ENCODE results near the gene PRRT3. TPM values are rescaled to one million over a fixed set of nuclear protein-coding genes. Genes with fewer than 3 reads are reported as not detected.

Gene PRRT3
- total RNA-seq, 2 experiments from 2014 or later: 8.1 to 9.7 TPM

DNA sequence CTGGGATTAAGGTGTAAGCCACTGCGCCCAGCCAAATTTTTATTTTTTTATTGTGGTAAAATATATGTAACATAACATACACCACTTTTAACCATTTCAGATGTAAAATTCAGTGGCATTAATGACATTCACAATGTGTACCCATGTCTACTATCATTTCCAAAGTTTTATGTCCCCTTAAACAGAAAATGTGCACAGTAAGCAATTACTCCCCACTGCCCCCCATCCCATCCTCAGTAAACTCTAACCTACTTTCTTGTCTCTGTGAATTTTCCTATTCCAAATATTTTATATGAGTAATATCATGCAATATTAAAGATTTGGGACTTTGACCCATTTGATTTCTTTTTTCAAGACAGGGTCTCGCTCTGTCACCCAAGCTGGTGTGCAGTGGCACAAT, 14.6 kb upstream of the PRRT3 start:
- CTCF ChIA-PET: interaction anchor here (0.7 to 1.7 kb wide), 4 partner anchors 12 to 308 kb away, joined by 3 to 5 read pairs (median 4); no protein-coding TSS in a partner anchor
- peaks cover 16% of the 10 kb centered on the region for H3K36me3 Mint-ChIP-seq (ENCODE audit: low read depth)
- H3K9me3 Mint-ChIP-seq (ENCODE audit: low read depth): no peaks in the 10 kb centered on the region
- no peak for DNase-seq
- no peaks in the 10 kb centered on the region for H3K4me1 Mint-ChIP-seq
- POLR2A ChIA-PET: no interaction called here
- intact Hi-C loops (cut with DNase I, micrococcal nuclease): no loop called here
- no peak for ATAC-seq
- H3K27ac Mint-ChIP-seq: no peak overlapping the region
- no peak overlapping the region for H3K4me3 Mint-ChIP-seq
- no peaks in the 10 kb centered on the region for H3K27me3 Mint-ChIP-seq

DNA sequence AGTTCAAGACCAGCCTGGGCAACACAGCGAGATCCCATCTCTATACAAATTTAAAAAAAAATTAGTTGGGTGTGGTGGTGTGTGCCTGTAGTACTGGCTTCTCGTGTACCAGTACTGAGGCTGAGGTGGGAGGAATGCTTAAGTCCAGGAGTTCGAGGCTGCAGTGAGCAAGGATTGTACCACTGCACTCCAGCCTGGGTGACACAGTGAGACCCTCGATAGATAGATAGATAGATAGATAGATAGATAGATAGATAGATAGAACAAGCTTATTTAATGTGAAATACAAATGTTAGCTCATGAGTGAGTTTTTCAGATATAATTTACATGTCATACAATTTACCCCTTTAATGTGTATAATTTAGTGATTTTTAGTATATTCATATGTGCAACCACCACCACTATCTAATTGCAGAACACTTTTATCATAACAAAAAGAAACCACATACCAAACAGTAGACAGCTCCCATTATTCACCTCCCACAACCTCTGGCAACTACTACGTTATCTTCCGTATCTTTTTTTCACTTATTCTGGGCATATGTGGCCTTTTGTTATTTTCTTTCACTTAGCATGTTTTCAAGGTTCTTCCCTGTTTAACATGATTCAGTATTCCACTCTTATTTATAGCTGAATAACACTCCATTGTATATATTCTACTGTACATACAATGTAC, 13.1 kb upstream of the PRRT3 start:
- ChIA-PET POLR2A (no interaction called here), CTCF (interaction anchor here (0.5 to 0.6 kb wide), 2 partner anchors 19 to 33 kb away, joined by 3 read pairs; no protein-coding TSS in a partner anchor)
- intact Hi-C loops (cut with DNase I, micrococcal nuclease): no loop called here
- DNase-seq (no peak), ATAC-seq (no peak)
- Mint-ChIP-seq H3K36me3 (ENCODE audit: low read depth) (peaks cover 11% of the 10 kb centered on the region), H3K4me3 (no peak overlapping the region), H3K9me3 (ENCODE audit: low read depth) (no peaks in the 10 kb centered on the region), H3K4me1 (no peaks in the 10 kb centered on the region), H3K27me3 (no peaks in the 10 kb centered on the region), H3K27ac (no peak overlapping the region)

DNA sequence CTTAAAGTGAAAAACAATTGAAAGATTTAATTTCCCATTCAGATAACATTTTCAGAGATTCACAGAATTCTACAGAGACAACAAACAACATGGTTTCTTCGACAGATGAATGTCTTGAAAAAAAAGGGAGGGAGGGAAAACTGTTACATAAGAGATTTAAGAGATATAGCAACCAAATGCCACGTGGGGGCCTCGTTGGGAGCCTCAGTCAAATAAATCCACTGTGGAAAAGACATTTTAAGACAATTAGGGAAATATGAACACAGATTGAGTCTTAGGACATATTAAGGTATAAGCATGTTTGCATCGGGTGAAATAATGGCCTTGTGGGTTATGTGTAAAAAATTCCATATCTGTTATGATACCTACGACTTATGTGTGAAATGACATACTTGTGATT, 5.0 kb upstream of the PRRT3 start:
- H3K27ac Mint-ChIP-seq: no peak overlapping the region
- no peak overlapping the region for H3K4me3 Mint-ChIP-seq
- peaks cover 2% of the 10 kb centered on the region for H3K36me3 Mint-ChIP-seq (ENCODE audit: low read depth)
- ChIA-PET POLR2A (no interaction called here), CTCF (no interaction called here)
- H3K9me3 Mint-ChIP-seq (ENCODE audit: low read depth): no peaks in the 10 kb centered on the region
- no peaks in the 10 kb centered on the region for H3K4me1 Mint-ChIP-seq
- DNase-seq: no peak
- no peaks in the 10 kb centered on the region for H3K27me3 Mint-ChIP-seq
- intact Hi-C loops (cut with DNase I, micrococcal nuclease): no loop called here
- ATAC-seq: no peak

DNA sequence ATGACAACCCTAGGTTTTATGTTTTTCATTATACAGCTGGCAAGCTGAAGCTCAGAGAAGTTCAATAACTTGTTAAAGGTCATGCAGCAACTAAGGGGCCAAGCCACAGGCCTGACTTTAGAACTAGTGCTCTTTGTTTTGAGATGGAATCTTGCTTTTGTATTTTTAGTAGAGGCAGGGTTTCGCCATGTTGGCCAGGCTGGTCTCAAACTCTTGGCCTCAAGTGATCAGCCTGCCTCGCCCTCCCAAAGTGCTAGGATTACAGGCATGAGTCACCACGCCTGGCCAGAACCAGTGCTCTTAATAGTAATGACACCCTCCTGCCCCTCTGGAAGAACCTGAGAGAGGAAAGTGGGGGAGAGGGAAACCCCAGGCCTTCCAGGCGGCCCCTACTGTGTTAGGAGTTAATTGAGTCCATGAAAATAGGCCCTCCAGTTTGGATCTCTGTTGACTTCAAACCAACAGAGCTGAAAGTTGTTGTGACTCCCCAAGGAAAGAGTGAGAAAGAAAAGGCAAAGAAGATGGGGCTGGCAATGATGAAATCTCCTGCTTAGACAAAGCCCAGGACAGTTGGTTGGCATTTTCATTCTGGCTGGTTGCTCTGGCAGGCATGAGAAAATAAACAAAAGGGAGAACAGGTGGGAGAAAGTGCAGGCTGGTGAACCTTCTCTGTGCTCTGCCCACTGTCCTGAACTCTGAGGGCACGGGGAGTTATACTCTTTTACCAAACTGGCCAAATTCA, 3.6 kb upstream of the PRRT3 start:
- H3K4me3 Mint-ChIP-seq: no peak overlapping the region
- H3K27ac Mint-ChIP-seq: no peak overlapping the region
- ChIA-PET POLR2A (interaction anchor here (0.7 kb wide), 1 partner anchor 124 kb away, joined by 3 read pairs; no protein-coding TSS in a partner anchor), CTCF (interaction anchor here (0.7 to 1.4 kb wide), 3 partner anchors 18 to 273 kb away, joined by 3 to 5 read pairs (median 3); no protein-coding TSS in a partner anchor)
- peaks cover 9% of the 10 kb centered on the region for H3K4me1 Mint-ChIP-seq
- H3K27me3 Mint-ChIP-seq: no peaks in the 10 kb centered on the region
- no peak for DNase-seq
- no peak for ATAC-seq
- no peaks in the 10 kb centered on the region for H3K9me3 Mint-ChIP-seq (ENCODE audit: low read depth)
- peaks cover under 1% of the 10 kb centered on the region for H3K36me3 Mint-ChIP-seq (ENCODE audit: low read depth)
- intact Hi-C loops (cut with DNase I, micrococcal nuclease): no loop called here

DNA sequence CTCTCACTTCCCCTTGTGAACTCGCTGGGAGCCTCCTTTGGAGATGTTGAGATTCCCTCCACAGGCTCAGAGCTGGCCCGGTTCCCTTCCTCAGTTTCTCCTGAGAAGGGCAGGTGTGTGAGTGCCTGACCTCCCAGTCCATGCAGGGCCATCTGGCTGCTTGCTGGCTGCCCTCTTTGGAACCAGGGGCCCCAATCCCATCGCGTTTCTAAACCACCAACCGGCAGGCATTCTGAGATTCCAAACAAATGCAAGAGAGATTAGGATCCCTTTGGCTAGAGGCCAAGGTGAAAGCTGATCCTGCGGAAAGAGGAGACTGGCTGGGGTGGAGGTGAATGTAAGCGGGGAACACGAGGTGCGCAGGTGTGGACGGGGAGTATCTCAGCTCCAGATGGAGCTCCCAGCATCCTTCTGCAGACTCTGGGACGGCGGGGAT, 2.9 kb upstream of the PRRT3 start:
- intact Hi-C loops (cut with DNase I, micrococcal nuclease): no loop called here
- H3K9me3 Mint-ChIP-seq (ENCODE audit: low read depth): no peaks in the 10 kb centered on the region
- ChIA-PET CTCF (interaction anchor here (0.6 to 1.5 kb wide), 5 partner anchors 12 to 125 kb away, joined by 3 to 5 read pairs (median 3); partner anchors contain the start of gene CRELD1), POLR2A (interaction anchor here (0.7 kb wide), 1 partner anchor 123 kb away, joined by 3 read pairs; no protein-coding TSS in a partner anchor)
- H3K27ac Mint-ChIP-seq: no peak overlapping the region
- no peak for ATAC-seq
- H3K4me1 Mint-ChIP-seq: peaks cover 15% of the 10 kb centered on the region
- no peaks in the 10 kb centered on the region for H3K27me3 Mint-ChIP-seq
- H3K4me3 Mint-ChIP-seq: no peak overlapping the region
- H3K36me3 Mint-ChIP-seq (ENCODE audit: low read depth): no peaks in the 10 kb centered on the region
- no peak for DNase-seq

DNA sequence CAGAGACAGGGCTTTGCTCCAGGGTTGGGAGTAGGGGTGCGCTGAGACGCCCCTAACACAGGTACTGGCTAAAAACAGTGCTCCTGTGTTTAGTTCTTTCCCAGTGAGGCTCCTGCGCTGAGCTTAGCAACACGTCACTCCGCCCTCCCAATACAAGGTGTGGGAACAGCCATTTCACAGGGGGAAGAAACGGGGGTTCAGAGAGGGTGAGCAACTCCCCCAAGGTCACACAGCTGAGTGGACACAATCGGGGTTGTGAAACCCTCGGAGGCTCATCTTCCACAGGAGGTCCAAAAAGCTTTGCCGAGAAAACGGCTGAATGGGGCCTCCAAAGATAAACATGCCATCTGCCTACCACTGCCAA, 628 bp downstream of the PRRT3 start:
- peak overlapping the region; percentile 86 for H3K4me3 Mint-ChIP-seq
- peak; percentile 43 for DNase-seq
- H3K36me3 Mint-ChIP-seq (ENCODE audit: low read depth): no peaks in the 10 kb centered on the region
- no peaks in the 10 kb centered on the region for H3K9me3 Mint-ChIP-seq (ENCODE audit: low read depth)
- peak overlapping the region; percentile 40 for H3K27ac Mint-ChIP-seq
- CTCF ChIA-PET: interaction anchor here (1.0 to 1.6 kb wide), 3 partner anchors 19 to 58 kb away, joined by 3 to 8 read pairs (median 8); no protein-coding TSS in a partner anchor
- intact Hi-C loops (cut with DNase I, micrococcal nuclease): no loop called here
- H3K4me1 Mint-ChIP-seq: peaks cover 15% of the 10 kb centered on the region
- POLR2A ChIA-PET: interaction anchor here (0.7 to 1.0 kb wide), 3 partner anchors 26 to 122 kb away, joined by 3 read pairs; no protein-coding TSS in a partner anchor
- no peaks in the 10 kb centered on the region for H3K27me3 Mint-ChIP-seq
- ATAC-seq: peak; percentile 42

DNA sequence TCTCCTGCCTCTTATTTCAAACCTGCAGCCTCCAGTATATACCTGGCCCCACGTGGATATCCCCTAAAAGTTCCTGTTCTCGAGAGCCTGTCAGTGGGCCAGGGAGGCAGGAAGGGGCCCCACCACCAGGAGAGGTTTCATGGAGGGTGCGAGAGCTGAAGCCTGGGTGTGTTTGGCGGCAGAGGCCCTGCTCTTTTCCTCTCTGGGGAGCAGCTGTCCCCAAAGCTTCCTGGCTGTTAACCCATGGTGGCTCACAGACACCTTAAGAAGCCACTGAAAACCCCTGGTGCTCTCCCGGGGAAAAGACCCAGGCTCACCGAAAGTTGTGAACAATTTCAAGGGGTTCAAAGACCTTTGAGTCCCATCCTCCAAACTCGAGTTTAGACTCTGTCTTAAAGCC, 1.1 kb downstream of the PRRT3 start:
- POLR2A ChIA-PET: interaction anchor here (1.0 kb wide), 2 partner anchors 26 to 78 kb away, joined by 3 read pairs; no protein-coding TSS in a partner anchor
- intact Hi-C loops (cut with DNase I, micrococcal nuclease): no loop called here
- ATAC-seq: peak; percentile 28
- CTCF ChIA-PET: interaction anchor here (1.0 to 1.6 kb wide), 4 partner anchors 17 to 111 kb away, joined by 3 to 8 read pairs (median 6); partner anchors contain the start of gene CRELD1
- peak overlapping the region; percentile 40 for H3K27ac Mint-ChIP-seq
- H3K4me1 Mint-ChIP-seq: peaks cover 17% of the 10 kb centered on the region
- peak overlapping the region; percentile 86 for H3K4me3 Mint-ChIP-seq
- H3K9me3 Mint-ChIP-seq (ENCODE audit: low read depth): no peaks in the 10 kb centered on the region
- H3K27me3 Mint-ChIP-seq: no peaks in the 10 kb centered on the region
- no peaks in the 10 kb centered on the region for H3K36me3 Mint-ChIP-seq (ENCODE audit: low read depth)
- peak; percentile 59 for DNase-seq

DNA sequence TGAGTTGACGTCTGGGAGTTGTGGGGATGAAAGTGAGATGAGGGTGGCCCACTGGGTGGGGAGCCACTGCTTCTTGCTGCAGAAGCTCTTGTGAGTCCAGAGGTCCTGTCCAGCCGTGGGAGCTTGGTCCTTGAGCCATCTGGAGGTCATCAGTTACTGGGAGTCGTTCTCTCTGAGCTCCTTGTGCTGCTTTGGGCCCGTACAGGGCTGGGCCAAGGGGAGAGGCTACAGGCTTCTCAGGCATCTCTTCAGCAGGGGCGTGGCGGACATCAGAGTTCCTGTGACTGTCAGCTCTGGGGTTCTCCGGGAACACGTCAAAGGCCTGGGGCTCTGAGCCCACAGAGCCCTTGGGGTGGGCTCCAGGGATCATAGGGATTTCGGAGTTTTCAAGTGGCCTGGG, 2.6 kb downstream of the PRRT3 start:
- POLR2A ChIA-PET: interaction anchor here (0.5 kb wide), 1 partner anchor 164 kb away, joined by 4 read pairs; no protein-coding TSS in a partner anchor
- Mint-ChIP-seq H3K27ac (no peak overlapping the region), H3K4me3 (no peak overlapping the region), H3K4me1 (peaks cover 17% of the 10 kb centered on the region), H3K27me3 (no peaks in the 10 kb centered on the region), H3K36me3 (ENCODE audit: low read depth) (no peaks in the 10 kb centered on the region), H3K9me3 (ENCODE audit: low read depth) (no peaks in the 10 kb centered on the region)
- DNase-seq: no peak
- ATAC-seq: no peak
- CTCF ChIA-PET: interaction anchor here (0.7 to 0.9 kb wide), 2 partner anchors 45 to 140 kb away, joined by 4 read pairs; no protein-coding TSS in a partner anchor
- intact Hi-C loops (cut with DNase I, micrococcal nuclease): no loop called here

DNA sequence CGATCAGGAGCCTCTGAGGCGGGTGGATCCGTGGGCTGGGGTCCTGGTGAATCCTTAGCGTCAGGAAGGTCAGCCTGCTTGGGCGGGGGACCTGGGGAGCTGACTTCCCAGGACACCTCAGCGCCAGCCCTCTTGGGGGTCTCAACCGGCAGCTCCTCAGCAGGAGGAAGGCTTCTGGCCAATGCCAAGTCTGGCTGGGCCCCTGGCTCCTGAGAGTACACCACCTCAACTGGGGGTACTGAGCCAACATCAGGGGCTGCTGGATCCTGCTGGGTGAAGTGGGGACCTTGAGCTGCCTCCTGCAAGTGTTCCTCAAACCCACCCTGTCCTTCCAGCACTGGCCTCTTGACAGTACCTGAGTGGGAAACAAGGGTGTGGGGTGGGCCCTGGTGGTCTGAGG, 3.1 kb downstream of the PRRT3 start:
- ATAC-seq (no peak), DNase-seq (no peak)
- ChIA-PET POLR2A (no interaction called here), CTCF (interaction anchor here (0.9 kb wide), 1 partner anchor 46 kb away, joined by 4 read pairs; no protein-coding TSS in a partner anchor)
- Mint-ChIP-seq H3K36me3 (ENCODE audit: low read depth) (peaks cover 3% of the 10 kb centered on the region), H3K27me3 (no peaks in the 10 kb centered on the region), H3K27ac (no peak overlapping the region), H3K4me1 (peaks cover 17% of the 10 kb centered on the region), H3K9me3 (ENCODE audit: low read depth) (no peaks in the 10 kb centered on the region), H3K4me3 (no peak overlapping the region)
- intact Hi-C loops (cut with DNase I, micrococcal nuclease): no loop called here

DNA sequence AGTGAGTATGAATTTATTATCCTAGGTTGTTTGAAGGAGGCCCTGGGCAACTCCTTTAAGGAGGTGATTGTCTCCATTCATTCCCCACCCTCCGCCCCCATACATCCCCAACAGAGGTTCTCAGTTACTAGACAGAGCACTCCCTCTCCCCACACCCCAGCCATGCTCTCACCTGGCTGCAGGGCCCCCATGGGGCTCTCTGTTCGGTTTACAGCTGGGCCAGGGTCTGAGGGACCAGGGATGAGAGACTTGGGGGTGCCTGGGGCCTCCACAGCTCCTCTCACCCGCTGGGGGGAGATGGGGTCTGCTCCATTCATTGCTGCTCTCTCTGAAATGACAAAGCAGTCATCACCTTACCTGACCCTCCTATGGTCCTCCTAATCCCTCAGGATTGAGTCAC, 3.6 kb downstream of the PRRT3 start:
- Mint-ChIP-seq H3K36me3 (ENCODE audit: low read depth) (peaks cover 7% of the 10 kb centered on the region), H3K4me1 (peaks cover 17% of the 10 kb centered on the region), H3K27ac (no peak overlapping the region), H3K4me3 (no peak overlapping the region), H3K27me3 (no peaks in the 10 kb centered on the region), H3K9me3 (ENCODE audit: low read depth) (no peaks in the 10 kb centered on the region)
- no peak for DNase-seq
- ChIA-PET POLR2A (no interaction called here), CTCF (interaction anchor here (0.5 kb wide), 1 partner anchor 166 kb away, joined by 4 read pairs; no protein-coding TSS in a partner anchor)
- no peak for ATAC-seq
- intact Hi-C loops (cut with DNase I, micrococcal nuclease): no loop called here

All from activated CD4-positive, alpha-beta T cell treated with anti-CD3 and anti-CD28 coated beads for 36 hours (primary cell).